Measurements from ENCODE around the gene ZC3H12A. TPM values are rescaled to one million over a fixed set of nuclear protein-coding genes. Genes with fewer than 3 reads are reported as not detected.
"Not testable (repeated sequence)": the region's sequence is repeated elsewhere in the genome, so short reads cannot be mapped to it uniquely, and the experiment has no call there.

ZC3H12A gene
- total RNA-seq, 3 donors from 2014 or later (not counting 1 experiment from before 2014, with no cell fraction given) = 219 to 366 (median 289) TPM

DNA sequence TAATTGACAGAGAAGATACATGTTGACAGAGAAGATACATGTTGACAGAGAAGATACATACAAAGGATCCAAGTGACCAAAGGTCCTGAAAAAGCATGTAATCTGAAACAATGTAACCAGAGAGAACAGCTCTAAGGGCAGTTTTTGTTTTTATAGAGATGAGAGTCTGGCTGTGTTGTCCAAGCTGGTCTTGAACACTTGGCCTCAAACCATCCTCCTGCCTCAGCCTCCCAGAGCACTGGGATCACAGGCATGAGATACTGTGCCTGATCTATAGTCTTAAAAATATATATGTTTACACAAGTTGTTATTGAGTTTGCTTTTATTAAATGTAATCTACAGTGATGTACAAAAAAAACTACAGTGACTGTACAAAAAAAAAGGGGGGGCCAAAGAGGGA lies 27.7 kb downstream of the ZC3H12A start:
- no peak for DNase-seq
- Histone ChIP-seq H3K4me3 (ENCODE audit: low read length) (no peak overlapping the region), H3K9me3 (ENCODE audit: control insufficient read depth, insufficient read depth, low read length) (no peaks in the 10 kb centered on the region), H3K4me1 (ENCODE audit: control insufficient read depth, insufficient read depth, low read length) (no peaks in the 10 kb centered on the region), H3K27me3 (ENCODE audit: control insufficient read depth, insufficient read depth, low read length) (no peaks in the 10 kb centered on the region), H3K36me3 (ENCODE audit: control insufficient read depth, insufficient read depth, low read length) (peaks cover 56% of the 10 kb centered on the region), H3K27ac (ENCODE audit: low read length) (no peak overlapping the region)
- H3K27ac Mint-ChIP-seq = no peak overlapping the region
- TF ChIP-seq, protein P1, sequence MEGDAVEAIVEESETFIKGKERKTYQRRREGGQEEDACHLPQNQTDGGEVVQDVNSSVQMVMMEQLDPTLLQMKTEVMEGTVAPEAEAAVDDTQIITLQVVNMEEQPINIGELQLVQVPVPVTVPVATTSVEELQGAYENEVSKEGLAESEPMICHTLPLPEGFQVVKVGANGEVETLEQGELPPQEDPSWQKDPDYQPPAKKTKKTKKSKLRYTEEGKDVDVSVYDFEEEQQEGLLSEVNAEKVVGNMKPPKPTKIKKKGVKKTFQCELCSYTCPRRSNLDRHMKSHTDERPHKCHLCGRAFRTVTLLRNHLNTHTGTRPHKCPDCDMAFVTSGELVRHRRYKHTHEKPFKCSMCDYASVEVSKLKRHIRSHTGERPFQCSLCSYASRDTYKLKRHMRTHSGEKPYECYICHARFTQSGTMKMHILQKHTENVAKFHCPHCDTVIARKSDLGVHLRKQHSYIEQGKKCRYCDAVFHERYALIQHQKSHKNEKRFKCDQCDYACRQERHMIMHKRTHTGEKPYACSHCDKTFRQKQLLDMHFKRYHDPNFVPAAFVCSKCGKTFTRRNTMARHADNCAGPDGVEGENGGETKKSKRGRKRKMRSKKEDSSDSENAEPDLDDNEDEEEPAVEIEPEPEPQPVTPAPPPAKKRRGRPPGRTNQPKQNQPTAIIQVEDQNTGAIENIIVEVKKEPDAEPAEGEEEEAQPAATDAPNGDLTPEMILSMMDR (IDR thresholded peaks at IDR 0.05) = no peak
- no peaks in the 10 kb centered on the region for H3K27me3 Mint-ChIP-seq (ENCODE audit: low read depth in 2 of 2)
- no peaks in the 10 kb centered on the region for H3K9me3 Mint-ChIP-seq
- H3K4me3 Mint-ChIP-seq = no peak overlapping the region
- intact Hi-C loops (cut with micrococcal nuclease) = no loop called here
- peaks cover 0 to 12% of the 10 kb centered on the region in 2 donors for H3K4me1 Mint-ChIP-seq
- H3K36me3 Mint-ChIP-seq = peaks cover 21% of the 10 kb centered on the region
- ATAC-seq = no peak

DNA sequence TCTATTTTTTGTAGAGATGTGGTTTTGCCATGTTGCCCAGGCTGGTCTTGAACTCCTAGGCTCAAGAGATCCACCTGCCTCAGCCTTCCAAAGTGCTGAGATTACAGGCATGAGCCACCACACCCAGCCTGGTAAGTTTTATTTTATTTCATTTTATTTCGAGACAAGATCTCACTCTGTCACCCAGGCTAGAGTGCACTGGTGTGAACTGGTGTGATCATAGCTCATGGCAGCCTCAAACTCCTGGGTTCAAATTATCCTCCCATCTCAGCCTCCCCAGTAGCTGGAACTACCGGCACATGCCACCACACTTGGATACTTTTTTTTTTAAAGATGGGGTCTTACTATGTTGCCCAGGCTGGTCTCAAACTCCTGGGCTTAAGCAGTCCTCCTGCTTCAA lies 28.4 kb downstream of the ZC3H12A start:
- H3K27ac Mint-ChIP-seq; H3K4me1 ChIP-seq (ENCODE audit: control insufficient read depth, insufficient read depth, low read length); H3K27ac ChIP-seq (ENCODE audit: low read length); H3K27me3 ChIP-seq (ENCODE audit: control insufficient read depth, insufficient read depth, low read length); DNase-seq; H3K27me3 Mint-ChIP-seq (ENCODE audit: low read depth in 2 of 2); intact Hi-C loops (cut with micrococcal nuclease); ATAC-seq; H3K9me3 ChIP-seq (ENCODE audit: control insufficient read depth, insufficient read depth, low read length); H3K4me3 Mint-ChIP-seq; H3K4me3 ChIP-seq (ENCODE audit: low read length); H3K9me3 Mint-ChIP-seq: not testable (repeated sequence)
- WGBS (ENCODE audit: insufficient coverage) = 97% methylated on average over 2 of the region's 2 CpGs
- Mint-ChIP-seq H3K4me1 (peaks cover 0 to 12% of the 10 kb centered on the region in 2 donors), H3K36me3 (peaks cover 21% of the 10 kb centered on the region)
- H3K36me3 ChIP-seq (ENCODE audit: control insufficient read depth, insufficient read depth, low read length) = peaks cover 60% of the 10 kb centered on the region

DNA sequence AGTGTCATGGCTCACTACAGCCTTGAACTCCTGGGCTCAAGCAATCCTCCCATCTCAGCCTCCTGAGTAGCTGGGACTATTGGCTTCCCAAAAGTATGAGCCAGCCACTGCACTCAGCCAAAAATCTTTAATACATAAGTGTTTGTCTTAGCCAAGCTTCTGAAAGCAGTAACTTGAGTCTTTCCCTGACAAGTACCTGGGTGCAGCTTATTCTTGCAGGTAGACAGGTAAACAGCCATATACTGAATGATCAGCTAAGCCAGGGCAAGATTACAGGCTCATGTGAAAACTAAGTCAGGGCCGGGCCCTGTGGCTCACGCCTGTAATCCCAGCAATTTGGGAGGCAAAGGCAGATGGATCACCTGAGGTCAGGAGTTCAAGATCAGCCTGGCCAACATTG lies 32.4 kb downstream of the ZC3H12A start:
- intact Hi-C loops (cut with micrococcal nuclease) = no loop called here
- Mint-ChIP-seq H3K27me3 (ENCODE audit: low read depth in 2 of 2) (no peaks in the 10 kb centered on the region), H3K36me3 (peaks cover 3% of the 10 kb centered on the region), H3K4me3 (no peak overlapping the region), H3K4me1 (peaks cover 15 to 20% of the 10 kb centered on the region in 2 donors), H3K9me3 (no peaks in the 10 kb centered on the region), H3K27ac (no peak overlapping the region)
- Histone ChIP-seq H3K9me3 (ENCODE audit: control insufficient read depth, insufficient read depth, low read length) (no peaks in the 10 kb centered on the region), H3K27ac (ENCODE audit: low read length) (no peak overlapping the region), H3K27me3 (ENCODE audit: control insufficient read depth, insufficient read depth, low read length) (no peaks in the 10 kb centered on the region), H3K4me3 (ENCODE audit: low read length) (no peak overlapping the region), H3K36me3 (ENCODE audit: control insufficient read depth, insufficient read depth, low read length) (peaks cover 46% of the 10 kb centered on the region), H3K4me1 (ENCODE audit: control insufficient read depth, insufficient read depth, low read length) (no peaks in the 10 kb centered on the region)
- no peak for ATAC-seq
- DNase-seq = no peak
- TF ChIP-seq, protein P1 (IDR thresholded peaks at IDR 0.05) = no peak
- WGBS (ENCODE audit: insufficient coverage) = 98% methylated on average over 2 of the region's 2 CpGs

DNA sequence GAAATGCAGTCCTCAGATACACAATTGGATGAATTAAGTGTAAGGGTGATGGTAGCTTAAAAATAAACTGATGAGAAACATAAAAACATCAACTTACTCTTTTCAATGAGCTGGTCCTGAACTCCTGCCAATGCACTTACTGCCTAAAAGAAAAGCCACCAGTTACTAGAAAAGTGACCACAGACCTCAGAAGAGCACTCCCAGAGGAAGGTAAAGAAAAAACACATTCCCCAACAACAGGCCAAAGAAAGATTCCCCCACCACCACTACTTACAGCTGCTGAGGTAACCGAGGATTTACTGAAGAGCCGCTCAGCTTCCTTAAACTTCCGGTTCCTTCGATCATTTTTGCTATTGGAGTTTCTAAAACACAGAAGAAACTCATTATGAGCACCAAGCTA lies 34.8 kb downstream of the ZC3H12A start:
- no peak overlapping the region for H3K27ac Mint-ChIP-seq
- H3K27me3 ChIP-seq (ENCODE audit: control insufficient read depth, insufficient read depth, low read length) = no peaks in the 10 kb centered on the region
- no peaks in the 10 kb centered on the region for H3K9me3 Mint-ChIP-seq
- H3K27me3 Mint-ChIP-seq (ENCODE audit: low read depth in 2 of 2) = no peaks in the 10 kb centered on the region
- peaks cover 45% of the 10 kb centered on the region for H3K36me3 ChIP-seq (ENCODE audit: control insufficient read depth, insufficient read depth, low read length)
- intact Hi-C loops (cut with micrococcal nuclease) = no loop called here
- H3K27ac ChIP-seq (ENCODE audit: low read length) = no peak overlapping the region
- DNase-seq (peak in 1 of 2 donors; percentile 12), ATAC-seq (no peak)
- H3K4me3 Mint-ChIP-seq = no peak overlapping the region
- 87% methylated on average over 4 of the region's 4 CpGs for WGBS (ENCODE audit: insufficient coverage)
- no peaks in the 10 kb centered on the region for H3K9me3 ChIP-seq (ENCODE audit: control insufficient read depth, insufficient read depth, low read length)
- H3K4me3 ChIP-seq (ENCODE audit: low read length) = no peak overlapping the region
- no peaks in the 10 kb centered on the region for H3K36me3 Mint-ChIP-seq
- peaks cover 30 to 39% of the 10 kb centered on the region in 2 donors for H3K4me1 Mint-ChIP-seq
- TF ChIP-seq, protein P1 (IDR thresholded peaks at IDR 0.05) = no peak
- peaks cover 14% of the 10 kb centered on the region for H3K4me1 ChIP-seq (ENCODE audit: control insufficient read depth, insufficient read depth, low read length)

Data from natural killer cell (primary cell).